Measurements from ENCODE around the gene KCNS3.

The KCNS3 gene

DNA sequence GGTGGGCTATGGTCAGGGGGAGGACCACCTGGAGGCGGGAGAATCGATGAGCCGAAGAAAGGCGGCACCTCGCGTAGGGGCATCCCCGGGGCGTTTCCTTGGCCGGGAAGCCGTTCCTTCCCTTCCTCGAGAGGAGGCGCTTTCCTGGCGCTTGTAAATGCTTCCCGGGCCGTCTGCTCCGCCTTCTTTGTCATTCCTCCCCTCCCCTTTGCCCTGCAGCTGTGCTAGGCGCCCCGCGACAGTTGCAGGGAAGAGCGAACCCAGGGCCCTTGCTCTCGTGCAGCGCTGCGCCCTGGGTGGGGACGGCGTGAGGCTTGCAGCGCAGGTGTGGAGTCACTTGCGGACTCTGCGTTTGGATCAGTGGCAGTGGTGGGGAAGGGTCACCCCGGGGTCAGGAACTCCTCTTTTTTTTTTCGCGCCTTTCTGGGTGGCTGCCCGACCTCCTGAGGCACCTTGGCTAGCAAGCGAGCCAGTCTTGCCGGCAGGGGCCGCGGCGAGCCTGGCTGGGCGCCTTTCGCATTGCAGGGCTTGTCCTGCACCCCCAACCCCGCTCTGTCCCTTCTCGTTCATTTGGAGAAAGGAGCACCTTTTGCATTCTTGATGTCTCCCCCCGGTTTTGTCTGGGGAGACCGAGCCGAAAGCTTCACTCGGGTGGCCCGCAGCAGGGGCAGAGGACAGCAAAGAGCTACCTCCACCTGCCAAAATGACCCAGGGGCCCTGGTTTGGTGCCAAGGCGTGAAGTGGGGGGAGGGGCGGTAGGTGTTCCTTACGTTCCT, 858 bp downstream of the KCNS3 start:
- no peak for DNase-seq (ENCODE audit: low read depth in 2 of 2)

DNA sequence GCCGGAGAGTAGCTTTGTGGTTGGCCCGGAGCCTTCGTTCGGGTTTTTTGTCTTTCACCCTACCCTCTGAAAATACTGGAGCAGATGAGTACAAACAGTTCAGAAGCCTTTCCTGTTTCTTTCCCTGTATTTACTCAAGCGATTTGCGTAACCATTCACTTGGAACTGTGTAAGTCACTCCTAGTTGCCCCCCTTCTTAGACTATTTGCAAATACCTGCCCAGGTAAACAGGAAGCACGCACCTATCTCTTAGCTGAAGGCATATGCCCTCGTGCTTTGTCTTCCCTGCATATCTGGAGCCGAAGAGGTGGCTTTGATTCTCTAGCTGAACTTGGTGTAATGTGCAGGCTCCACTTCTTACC, 1.4 kb downstream of the KCNS3 start:
- DNase-seq (ENCODE audit: low read depth in 2 of 2) = no peak

DNA sequence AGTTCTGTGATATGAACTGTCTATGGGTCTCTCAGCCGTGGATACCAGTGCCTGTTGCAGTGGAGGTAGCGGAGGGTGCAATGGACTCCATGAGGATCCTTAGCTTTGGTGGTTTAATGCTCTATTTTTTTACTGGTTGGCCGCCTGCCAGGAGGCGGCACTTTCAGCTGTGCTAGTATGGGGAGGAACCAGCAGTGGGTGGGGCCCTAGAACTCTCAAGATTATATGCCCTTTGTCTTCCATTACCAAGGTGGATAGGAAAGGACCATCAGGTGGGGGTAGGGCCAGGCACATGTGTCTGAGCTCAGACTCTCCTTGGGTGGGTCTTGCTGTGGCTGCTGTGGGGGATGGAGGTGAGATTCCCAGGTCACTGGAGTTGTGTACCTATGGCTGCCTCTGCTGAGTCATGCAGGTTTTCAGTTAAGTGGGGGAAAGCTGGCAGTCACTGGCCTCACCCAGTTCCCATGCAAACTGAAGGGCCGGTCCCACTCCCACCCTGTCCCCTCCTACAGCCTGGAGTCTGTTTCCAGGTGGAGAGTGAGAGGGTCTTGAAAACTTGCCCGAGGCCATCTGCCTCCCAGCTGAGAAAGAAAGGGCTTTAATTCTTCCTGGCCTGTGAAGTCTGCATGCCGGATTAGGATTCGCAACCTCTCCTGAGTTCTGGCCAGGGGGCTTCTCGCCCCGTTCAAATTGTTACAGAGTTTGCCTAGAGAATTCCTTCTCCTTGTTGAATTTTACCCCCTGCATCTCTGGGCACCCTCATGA, 14.5 kb downstream of the KCNS3 start:
- no peak for DNase-seq (ENCODE audit: low read depth in 2 of 2)

DNA sequence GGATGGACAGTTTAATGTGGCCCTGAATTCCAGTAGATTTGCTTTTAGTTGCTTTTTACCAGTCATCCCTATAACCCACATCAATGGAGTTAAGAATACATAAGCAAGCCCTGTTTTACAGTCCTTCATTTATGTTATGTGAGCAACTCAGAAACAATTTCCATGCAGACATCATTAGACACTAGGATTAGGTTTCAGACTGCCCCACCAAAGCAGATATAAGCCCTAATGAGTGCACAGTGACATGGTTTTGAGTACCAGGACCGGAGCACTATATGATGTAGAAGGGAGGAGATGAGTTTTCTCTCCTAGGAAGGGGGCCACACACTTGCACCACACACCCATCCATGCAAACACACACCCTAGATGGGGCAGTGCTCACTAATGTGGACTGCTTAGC, 15.5 kb downstream of the KCNS3 start:
- DNase-seq (ENCODE audit: low read depth in 2 of 2) = no peak

DNA sequence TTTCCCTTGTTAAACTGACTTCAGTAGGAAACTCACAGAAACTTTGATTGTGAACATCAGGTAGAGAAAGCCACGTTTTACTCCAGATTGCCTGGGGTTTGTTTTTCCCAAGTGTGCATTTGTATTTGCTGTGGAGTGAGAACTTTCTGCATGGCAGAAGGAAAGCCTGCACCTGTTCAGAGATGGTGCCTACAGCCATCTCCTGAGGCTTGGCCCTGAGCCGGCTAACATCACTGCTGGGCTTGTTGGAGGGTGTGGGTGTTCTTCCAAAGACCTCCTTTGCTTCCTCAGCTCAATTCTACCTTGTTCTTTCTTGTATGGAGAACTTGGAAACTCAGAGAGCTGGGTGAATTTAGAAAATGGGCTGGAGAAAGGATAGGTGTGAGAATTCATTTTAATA, 16.1 kb downstream of the KCNS3 start:
- no peak for DNase-seq (ENCODE audit: low read depth in 2 of 2)

DNA sequence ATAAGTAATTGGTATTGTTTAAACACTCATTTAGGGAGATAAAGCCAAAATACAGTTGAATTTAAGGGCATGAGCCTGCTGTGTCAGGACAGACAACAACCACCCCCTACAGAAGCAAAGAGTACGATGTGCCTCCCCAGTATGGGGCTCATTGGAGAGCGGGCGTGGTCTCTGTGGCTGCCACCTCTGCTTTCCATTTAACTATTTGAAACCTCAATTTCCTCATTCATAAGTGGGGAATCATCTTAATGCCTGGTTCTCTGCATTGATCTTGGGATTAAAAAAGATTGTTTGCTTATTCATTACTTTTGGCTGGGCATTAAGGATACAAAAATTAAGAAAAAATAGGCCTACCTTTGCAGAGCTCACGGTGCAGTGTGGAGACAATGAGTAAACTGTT, 21.4 kb downstream of the KCNS3 start:
- no peak for DNase-seq (ENCODE audit: low read depth in 2 of 2)

DNA sequence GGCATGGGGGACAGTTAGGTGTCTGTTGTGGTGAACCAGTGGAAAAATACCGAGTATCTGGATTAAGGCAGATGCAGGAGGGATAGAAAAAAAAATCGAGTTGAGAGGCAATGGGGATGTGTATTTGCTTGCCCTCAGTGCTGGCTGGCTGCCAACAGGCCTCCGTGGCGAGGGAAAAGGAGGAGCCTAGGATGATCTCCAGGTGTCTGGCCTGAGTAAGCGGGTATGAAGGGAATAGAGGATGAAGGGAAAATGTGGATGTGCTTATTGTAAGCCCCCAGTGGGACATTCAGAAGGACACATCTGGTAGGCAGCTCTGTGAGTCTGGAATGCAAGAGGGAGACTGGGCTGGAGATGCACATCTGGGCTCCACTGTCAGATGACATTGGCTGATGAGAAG, 22.8 kb downstream of the KCNS3 start:
- no peak for DNase-seq (ENCODE audit: low read depth in 2 of 2)

DNA sequence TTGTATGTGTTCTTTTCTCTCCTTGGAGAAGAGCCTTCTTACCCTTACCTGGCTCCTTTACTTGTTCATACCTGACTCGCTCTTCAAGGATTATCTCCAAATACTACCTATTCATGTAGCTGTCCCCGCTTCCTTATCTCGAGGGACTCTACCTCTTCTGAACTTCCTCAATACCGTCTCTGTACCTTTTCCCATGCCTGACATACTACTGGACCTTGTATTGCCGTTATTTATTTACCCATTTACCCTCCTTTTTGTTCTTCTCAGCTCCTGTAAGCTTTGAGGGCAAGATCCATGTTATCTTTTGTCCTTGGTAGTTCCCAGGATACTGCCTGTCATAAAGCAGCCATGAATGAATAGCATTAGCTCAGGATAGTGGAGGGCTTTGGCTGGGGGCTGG, 32.5 kb downstream of the KCNS3 start:
- DNase-seq (ENCODE audit: low read depth in 2 of 2) = no peak

DNA sequence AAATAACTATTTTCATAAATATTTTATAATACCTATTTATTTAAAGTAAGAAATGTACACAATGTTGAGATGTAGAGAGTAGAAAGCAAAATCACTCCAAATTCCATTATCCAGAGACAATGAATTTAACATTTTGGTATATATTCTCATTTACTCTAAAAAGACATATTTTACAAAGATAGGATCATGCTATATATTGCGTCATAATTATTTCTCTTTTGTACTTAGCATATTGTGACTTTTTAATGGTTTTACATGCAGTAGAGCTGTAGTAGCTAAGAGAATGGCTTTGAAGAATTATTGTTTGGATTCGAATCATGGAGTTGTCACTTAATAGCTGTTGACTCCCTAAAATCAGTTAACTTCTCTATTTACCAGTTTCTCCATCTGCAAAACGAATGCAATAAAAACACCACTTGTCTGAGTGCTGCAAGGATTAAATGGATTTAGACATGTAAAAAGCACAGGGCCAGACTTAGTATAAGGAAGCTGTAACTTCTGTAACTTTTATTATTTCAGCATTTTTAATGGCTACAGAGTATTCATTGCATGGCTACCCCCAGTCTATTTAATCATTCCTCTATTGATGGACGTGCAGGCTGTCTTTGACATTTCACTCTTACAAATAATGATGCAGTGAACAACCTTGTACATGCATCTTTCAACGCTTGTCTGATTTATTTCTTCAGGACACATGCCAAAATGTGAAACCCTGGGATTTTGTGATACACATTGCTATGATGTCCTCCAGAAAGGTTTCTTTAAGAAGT, 33.2 kb downstream of the KCNS3 start:
- no peak for DNase-seq (ENCODE audit: low read depth in 2 of 2)

DNA sequence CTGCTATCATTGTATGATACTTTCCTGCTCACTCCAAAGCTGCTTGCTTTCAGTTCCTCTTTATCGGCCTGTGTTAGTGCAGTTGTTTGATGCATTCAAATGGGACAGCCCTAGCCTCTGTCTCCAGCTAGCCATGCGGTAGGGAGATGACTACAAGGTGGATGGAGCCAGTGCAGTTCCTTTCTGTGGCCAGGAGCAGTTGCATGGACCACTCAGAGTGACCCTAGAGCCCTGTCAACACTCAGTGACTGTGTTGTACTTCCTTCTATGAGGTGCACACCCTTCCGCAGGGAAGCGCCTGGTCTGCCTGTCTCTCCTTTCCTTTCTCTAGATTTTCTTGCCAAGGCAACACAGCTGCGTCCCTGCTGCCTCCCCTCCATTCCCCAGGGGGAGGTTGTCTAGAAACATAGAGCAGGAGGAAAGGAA, 33.8 kb downstream of the KCNS3 start:
- no peak for DNase-seq (ENCODE audit: low read depth in 2 of 2)

DNA sequence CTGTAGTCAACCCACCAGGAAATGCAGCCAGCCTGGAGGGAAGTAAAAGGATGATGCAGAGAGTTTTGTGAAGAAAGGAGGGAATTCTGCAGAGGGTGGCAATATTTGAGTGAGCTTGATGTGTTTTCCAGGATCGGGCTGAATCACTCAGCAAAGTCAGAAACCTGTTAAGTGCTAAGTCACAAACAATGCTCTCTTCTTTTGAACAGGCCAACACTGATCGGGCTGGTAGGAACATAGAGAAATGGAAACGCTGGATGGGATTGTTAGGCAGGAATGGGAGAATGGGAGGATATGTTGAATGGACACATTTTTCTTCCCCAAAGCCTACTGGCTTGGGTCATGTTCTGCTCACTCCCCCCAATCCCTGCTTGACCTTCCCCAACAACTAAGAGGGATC, 36.6 kb downstream of the KCNS3 start:
- DNase-seq (ENCODE audit: low read depth in 2 of 2) = no peak

DNA sequence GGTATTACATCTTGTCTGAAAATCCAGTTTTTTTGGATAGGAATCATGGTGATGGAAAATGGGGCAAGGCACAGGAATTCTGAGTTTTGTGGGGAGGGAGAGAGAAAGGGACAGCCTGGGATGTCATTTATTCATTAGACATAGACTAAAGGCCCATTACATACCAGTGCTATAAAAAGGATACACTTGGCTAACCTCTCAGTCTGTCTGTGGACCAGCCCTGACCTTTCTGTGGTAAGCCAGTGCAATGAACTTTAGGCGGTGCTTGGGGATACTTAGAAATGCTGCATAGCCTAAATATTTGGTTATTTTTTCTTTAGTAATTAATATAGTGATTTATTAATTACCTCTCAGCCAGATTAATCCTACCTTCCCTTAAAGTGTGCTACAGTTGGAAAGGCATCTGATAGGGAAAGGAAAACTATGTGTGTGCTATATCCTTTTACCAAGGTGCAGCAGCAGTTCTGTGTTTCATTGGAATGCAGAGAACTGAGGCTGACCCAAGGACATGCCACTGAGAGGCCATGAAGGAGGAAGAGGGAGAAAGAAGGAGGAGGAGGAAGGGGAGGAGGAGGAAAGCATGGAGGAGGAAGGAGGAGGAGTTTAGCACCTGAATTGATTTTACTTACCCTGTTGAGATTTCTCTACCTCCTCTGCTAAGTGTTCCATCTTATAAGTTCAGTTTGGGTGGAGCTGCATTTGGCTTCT, 37.5 kb downstream of the KCNS3 start:
- no peak for DNase-seq (ENCODE audit: low read depth in 2 of 2)

DNA sequence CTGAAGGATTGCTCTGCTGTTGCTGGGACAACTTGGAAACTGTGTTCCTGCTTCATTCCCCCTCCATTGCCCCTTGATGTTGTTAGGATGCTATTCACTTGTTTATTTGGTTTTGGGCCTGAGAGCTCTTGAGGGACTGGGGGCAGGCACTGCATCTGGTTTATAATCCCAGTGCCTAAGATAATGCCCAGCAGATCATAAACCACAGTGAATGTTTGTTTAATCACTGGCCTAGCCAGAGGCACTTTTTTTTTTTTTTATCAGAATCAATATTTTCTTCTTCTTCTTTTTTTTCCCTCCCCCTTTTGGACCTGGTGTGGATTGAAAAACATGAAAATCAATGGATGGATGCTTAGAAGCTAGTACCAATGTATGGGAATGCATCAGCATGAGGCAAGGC, 38.1 kb downstream of the KCNS3 start:
- DNase-seq (ENCODE audit: low read depth in 2 of 2) = no peak

DNA sequence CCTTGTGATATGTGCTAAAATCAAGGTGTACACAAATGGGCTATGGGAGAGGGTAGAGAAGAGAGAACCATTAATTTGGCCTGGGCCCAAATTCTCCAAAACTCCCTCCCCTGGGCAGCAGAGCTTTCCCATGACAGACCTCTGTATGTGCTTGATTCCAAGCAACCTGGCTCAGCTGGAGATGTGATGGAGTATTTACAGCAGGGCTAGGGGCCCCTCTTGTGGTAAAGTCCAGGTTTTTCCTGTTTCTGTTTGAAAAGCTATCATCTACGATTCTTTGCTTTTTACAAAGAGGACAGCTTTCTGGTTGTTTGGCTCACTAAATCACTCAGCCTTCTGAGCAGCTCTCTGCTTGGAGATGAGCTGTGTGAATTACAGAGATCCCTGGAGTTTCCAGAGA, 40.3 kb downstream of the KCNS3 start:
- no peak for DNase-seq (ENCODE audit: low read depth in 2 of 2)

DNA sequence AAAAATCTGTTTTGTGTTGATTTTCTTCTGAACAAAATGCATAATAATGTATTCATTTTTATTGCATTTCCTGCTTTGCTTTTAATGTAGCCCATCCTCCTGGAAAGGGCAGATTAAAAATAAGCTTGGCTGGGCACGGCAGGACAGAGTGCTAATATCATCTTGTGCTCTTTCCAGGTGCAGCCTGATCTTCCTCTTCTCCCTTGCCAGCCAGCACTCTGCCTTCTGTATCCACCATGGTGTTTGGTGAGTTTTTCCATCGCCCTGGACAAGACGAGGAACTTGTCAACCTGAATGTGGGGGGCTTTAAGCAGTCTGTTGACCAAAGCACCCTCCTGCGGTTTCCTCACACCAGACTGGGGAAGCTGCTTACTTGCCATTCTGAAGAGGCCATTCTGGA, 52.3 kb downstream of the KCNS3 start:
- DNase-seq (ENCODE audit: low read depth in 2 of 2) = no peak

DNA sequence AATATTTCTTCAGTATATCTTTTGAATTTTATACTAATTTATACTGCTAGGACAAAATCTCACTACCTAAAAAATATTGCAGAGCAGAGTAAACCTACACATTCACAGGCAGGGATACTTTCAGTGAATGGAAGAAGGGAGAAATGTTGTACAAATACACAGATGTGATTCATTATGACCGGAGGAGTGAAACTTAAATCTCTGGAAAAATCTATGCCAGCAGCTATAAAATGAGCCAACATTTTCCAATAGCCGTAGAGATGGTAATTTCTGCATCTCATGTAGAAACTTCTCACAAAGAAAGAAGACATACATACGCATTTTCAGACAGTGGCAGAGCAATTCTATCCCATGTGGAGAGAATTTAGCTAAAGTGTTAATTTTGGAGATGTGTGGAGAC, 54.8 kb downstream of the KCNS3 start:
- DNase-seq (ENCODE audit: low read depth in 2 of 2) = no peak

DNA sequence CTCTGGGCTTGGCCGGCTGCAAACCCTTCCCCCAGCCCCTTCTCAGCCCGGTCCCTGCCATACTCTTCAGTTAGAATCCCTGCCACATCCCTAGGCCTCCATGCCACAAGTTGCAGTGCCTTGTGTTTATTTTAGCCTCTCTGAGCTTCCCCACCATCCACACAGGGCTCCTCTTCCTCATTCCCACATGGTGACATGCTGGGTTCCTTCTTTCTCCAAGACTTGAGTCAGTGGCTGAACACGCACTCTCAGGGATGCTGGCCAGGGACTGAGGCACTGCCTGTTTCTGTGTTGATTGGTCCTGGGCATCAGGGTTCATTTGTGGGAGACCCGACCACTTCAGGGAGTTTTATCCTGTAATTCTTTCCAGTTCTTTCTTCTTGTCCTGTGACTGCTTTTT, 56.3 kb downstream of the KCNS3 start:
- no peak for DNase-seq (ENCODE audit: low read depth in 2 of 2)

DNA sequence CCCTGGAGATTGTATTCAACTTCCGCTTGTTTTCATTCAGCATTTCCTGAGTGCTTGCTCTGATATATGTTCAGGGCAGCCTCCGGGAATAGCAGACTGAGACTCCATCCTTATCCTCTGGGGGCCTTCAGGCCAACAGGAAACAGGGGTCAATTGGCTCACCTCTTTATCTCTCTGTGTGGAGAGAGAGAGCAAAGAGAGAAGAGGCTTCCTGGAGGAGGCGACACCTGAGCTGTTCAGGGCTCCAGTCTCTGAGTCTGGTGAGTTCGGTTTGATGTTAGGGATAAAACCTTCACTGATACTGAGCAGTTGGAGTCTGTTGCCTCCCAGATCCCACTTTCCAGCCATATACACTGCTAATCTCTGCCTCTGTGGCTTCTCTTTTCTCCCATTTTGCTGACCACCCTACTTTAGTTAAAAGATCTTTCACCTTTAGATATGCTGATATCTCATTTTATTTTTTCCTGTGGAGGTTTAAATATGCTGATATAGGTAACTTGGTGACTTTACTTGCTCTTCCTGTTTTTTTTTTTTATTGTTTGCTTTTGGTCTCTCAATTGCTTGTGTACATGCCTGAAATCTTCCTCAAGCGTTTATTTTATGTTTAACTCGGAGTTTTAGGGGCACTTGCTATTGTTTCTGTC, 56.9 kb downstream of the KCNS3 start:
- no peak for DNase-seq (ENCODE audit: low read depth in 2 of 2)

DNA sequence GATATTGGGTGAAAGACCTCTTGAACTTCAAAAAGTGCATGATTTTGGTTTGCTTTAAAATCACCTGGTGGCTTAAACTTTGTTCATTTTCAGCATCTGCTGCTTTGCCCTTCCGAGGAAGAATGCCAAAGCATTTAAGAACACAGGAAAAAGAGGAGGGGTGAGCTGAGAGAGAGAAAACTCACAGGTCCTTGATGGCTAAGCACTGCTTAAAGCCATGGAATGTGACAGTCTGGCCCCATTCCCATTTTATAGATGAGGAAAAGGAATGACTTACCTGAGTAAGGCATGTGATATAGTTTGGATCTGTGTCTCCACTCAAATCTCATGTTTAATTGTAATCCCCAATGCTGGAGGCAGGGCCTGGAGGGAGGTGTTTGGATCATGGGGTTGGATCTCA, 58.1 kb downstream of the KCNS3 start:
- no peak for DNase-seq (ENCODE audit: low read depth in 2 of 2)

DNA sequence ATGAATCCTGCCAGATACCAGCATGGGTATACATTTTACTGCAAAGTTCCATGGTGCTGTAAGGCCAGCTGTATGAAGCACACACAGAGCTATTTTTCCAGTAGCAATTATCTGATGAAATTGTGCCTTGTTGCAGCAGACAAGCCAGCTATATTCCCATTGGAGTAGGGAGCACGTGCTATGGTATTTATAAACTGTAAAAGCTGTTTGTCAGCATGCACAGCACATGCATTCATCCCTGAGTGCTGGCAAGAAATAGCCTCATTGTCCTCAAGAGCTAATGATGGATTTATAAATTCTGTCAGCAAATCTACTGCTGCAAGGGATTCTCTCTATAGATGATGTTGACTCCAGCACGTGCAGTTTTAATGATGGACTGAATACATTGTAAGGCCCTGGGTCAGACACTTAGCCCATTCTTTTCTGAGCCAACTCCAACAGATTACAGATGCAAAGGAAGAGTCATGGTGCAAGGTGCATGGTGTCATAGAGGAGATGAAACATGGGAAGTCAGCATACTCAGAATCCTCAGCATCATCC, 61.7 kb downstream of the KCNS3 start:
- DNase-seq (ENCODE audit: low read depth in 2 of 2) = no peak

DNA sequence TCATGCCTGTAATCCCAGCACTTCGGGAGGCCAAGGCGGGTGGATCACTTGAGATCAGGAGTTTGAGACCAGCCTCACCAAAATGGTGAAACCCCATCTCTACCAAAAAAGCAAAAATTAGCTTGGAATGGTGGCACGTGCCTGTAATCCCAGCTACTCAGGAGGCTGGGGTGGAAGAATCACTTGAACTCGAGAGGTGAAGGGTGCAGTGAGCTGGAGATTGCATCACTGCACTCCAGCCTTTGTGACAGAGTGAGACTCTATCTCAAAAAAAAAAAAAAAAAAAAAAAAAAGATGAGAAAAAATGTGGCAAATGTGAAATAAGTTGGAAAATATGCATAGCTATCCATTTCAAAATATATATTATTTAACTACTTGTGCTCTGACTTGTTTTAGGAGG, 65.0 kb downstream of the KCNS3 start:
- no peak for DNase-seq (ENCODE audit: low read depth in 2 of 2)

Data from stimulated activated CD8-positive, alpha-beta memory T cell treated with anti-CD3 and anti-CD28 coated beads, Interleukin-7, amount 100 ng/mL, for 1 hour (primary cell).